AG04450 (cell line): ENCODE results near the gene MED13L. TPM values are rescaled to one million over a fixed set of nuclear protein-coding genes. Genes with fewer than 3 reads are reported as not detected.

Source experiments
- CTCF ChIA-PET: fragments of 300-600, 350-600 bp; formaldehyde crosslinking; extraction: SDS; loops from one replicate; lab custom pipeline; 2022; ENCODE audit warnings: antibody characterized with exemption, inconsistent platforms; lab: Charles Lee
- POLR2A ChIA-PET: fragments of 350-600 bp; formaldehyde crosslinking; extraction: SDS; loops from one replicate; lab custom pipeline; 2021; ENCODE audit warnings: antibody characterized with exemption, inconsistent platforms; lab: Yijun Ruan, JAX
- DNase-seq: peaks from one replicate; pipeline ENCODE4 v3.0.0-alpha.2; 2011; ENCODE audit warnings: low read depth, low spot score
- H3K27ac ChIP-seq: one replicate; pipeline ENCODE4 v1.5.1; 2012; ENCODE audit warnings: low read depth, low read length, control low read depth
- H3K27me3 ChIP-seq: one replicate; pipeline ENCODE4 v1.6.0; 2012; ENCODE audit warnings: low read length; ENCODE audit not compliant: control insufficient read depth, insufficient read depth
- H3K4me3 ChIP-seq: 2 replicates; pipeline ENCODE4 v1.5.1; 2011; ENCODE audit warnings: mild to moderate bottlenecking, low read depth, low read length, control low read depth
- H3K9me3 ChIP-seq: 2 replicates; pipeline ENCODE4 v1.5.1; 2012; ENCODE audit warnings: low read length; ENCODE audit not compliant: control insufficient read depth, insufficient read depth
- CTCF ChIP-seq: IDR thresholded peaks from 2 replicates; pipeline ENCODE4 v1.5.1; 2011; ENCODE audit warnings: low read depth, low read length, control low read depth, inconsistent platforms
- polyA plus RNA-seq: library from polyadenylated mRNA; depleted of rRNA; stranded (reverse); fragments of >200 nt; gene quantifications from 2 replicates; pipeline ENCODE4 v1.2.3, GENCODE V29; 2011

MED13L gene
- polyA plus RNA-seq, 1 experiment: 56.2 TPM

- no peaks in the 10 kb centered on the region for H3K9me3 ChIP-seq
- CTCF ChIA-PET: no interaction called here
- no peak overlapping the region for H3K4me3 ChIP-seq
- POLR2A ChIA-PET: no interaction called here
- no peak for DNase-seq
- H3K27ac ChIP-seq: no peak overlapping the region
- TF ChIP-seq CTCF: no peak
- H3K27me3 ChIP-seq: no peaks in the 10 kb centered on the region
Observed at GRCh38 chr12:116306506-116306905, 29.0 kb upstream of the MED13L start.

- Histone ChIP-seq H3K4me3 (no peak overlapping the region), H3K27ac (no peak overlapping the region), H3K9me3 (no peaks in the 10 kb centered on the region), H3K27me3 (no peaks in the 10 kb centered on the region)
- CTCF ChIA-PET: no interaction called here
- DNase-seq: no peak
- POLR2A ChIA-PET: no interaction called here
- no peak for TF ChIP-seq CTCF
Observed at GRCh38 chr12:116304621-116305020, 27.1 kb upstream of the MED13L start.

- Histone ChIP-seq H3K4me3 (no peak overlapping the region), H3K27me3 (no peaks in the 10 kb centered on the region), H3K9me3 (no peaks in the 10 kb centered on the region), H3K27ac (no peak overlapping the region)
- ChIA-PET POLR2A (no interaction called here), CTCF (no interaction called here)
- DNase-seq: no peak
- no peak for TF ChIP-seq CTCF
Observed at GRCh38 chr12:116303929-116304328, 26.4 kb upstream of the MED13L start.

- CTCF ChIA-PET: no interaction called here
- no peak for TF ChIP-seq CTCF
- POLR2A ChIA-PET: no interaction called here
- no peak overlapping the region for H3K4me3 ChIP-seq
- H3K27ac ChIP-seq: no peak overlapping the region
- DNase-seq: no peak
- no peaks in the 10 kb centered on the region for H3K27me3 ChIP-seq
- H3K9me3 ChIP-seq: no peaks in the 10 kb centered on the region
Observed at GRCh38 chr12:116303066-116303465, 25.6 kb upstream of the MED13L start.

GRCh38 chr12:116302166-116303058, 24.9 kb upstream of the MED13L start:
- no peak for DNase-seq
- TF ChIP-seq CTCF: no peak
- CTCF ChIA-PET: interaction anchor here (0.5 kb wide), 1 partner anchor 1929 kb away, joined by 3 read pairs; no protein-coding TSS in a partner anchor

More at GRCh38 chr12:116302166-116303058, 24.9 kb upstream of the MED13L start:
- POLR2A ChIA-PET: no interaction called here
- Histone ChIP-seq H3K27me3 (no peaks in the 10 kb centered on the region), H3K4me3 (no peak overlapping the region), H3K27ac (no peak overlapping the region), H3K9me3 (no peaks in the 10 kb centered on the region)
